ENCODE measurements around the gene LRRFIP1.
"Not testable (repeated sequence)": the region's sequence is repeated elsewhere in the genome, so short reads cannot be mapped to it uniquely, and the experiment has no call there.

The LRRFIP1 gene

GRCh38 chr2:237662671-237663093, 35.3 kb downstream of the LRRFIP1 start:
- Mint-ChIP-seq H3K9me3 (no peaks in the 10 kb centered on the region), H3K36me3 (ENCODE audit: insufficient read depth) (no peaks in the 10 kb centered on the region), H3K4me3 (no peak overlapping the region), H3K27me3 (peaks cover 39 to 55% of the 10 kb centered on the region in 2 donors), H3K4me1 (ENCODE audit: low read depth in 2 of 2) (peaks cover 11 to 13% of the 10 kb centered on the region in 2 donors), H3K27ac (no peak overlapping the region)
- ATAC-seq (replicated peaks) (peak; percentile 85), DNase-seq (peak in 2 of 3 experiments; percentile 27 to 29)

DNA sequence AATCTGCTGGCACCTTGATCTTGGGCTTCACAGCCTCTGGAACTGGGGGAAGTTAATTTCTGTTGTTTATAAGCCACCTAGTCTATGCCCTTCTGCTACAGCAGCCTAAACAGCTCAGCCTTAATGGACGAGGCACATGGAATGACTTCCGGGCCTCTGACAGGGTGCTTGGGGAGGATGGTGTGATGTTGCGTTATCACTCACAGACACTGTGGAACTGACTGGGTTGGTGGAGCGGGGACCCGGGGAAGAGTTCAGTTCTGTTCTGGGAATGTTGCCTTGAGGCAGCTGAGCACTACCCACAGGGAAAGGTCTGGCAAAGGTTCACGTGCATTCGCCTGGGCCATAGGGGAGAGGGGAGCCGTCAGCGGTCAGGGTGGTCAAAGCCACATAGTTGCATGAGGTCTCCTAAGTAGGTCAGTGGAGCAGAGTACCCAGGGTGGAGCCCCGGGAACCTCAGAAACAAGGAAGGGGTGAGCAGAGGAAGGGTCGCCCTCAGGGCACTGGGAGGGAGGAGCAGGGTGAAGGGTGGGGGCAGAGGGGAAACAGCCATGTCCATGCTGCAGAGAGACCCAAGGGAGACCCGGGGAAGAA, 36.2 kb downstream of the LRRFIP1 start:
- no peak for DNase-seq
- Mint-ChIP-seq H3K4me3 (no peak overlapping the region), H3K36me3 (ENCODE audit: insufficient read depth) (no peaks in the 10 kb centered on the region), H3K9me3 (no peaks in the 10 kb centered on the region), H3K4me1 (ENCODE audit: low read depth in 2 of 2) (peaks cover 13 to 19% of the 10 kb centered on the region in 2 donors), H3K27me3 (peaks cover 41 to 59% of the 10 kb centered on the region in 2 donors), H3K27ac (peak overlapping the region in 1 of 2 donors; percentile 41)
- ATAC-seq (replicated peaks), result no peak

DNA sequence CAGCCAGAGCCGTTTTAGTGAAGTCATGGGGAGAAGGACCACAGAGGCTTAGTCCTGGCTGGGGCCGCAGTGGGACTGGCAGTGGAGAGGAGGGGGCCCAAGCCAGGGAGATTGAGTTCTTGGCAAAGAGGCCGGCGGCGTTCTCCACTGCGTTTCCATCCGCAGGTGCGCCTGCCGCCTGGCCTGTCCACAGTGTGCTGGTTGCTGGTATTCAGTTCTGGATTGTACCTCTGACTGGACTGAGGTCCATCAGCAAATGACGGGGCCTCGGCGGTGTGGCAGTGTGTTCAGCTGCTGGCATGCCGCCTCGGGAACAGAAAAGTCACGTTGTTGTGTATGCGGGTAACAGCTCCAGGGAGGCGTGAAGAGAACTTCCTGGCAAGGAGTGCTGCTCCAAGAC, 36.8 kb downstream of the LRRFIP1 start:
- no peak for DNase-seq
- no peaks in the 10 kb centered on the region for H3K36me3 Mint-ChIP-seq (ENCODE audit: insufficient read depth)
- no peaks in the 10 kb centered on the region for H3K9me3 Mint-ChIP-seq
- H3K27me3 Mint-ChIP-seq, result peaks cover 39 to 57% of the 10 kb centered on the region in 2 donors
- no peak overlapping the region for H3K4me3 Mint-ChIP-seq
- no peak for ATAC-seq (replicated peaks)
- H3K27ac Mint-ChIP-seq, result no peak overlapping the region
- peaks cover 13 to 19% of the 10 kb centered on the region in 2 donors for H3K4me1 Mint-ChIP-seq (ENCODE audit: low read depth in 2 of 2)

DNA sequence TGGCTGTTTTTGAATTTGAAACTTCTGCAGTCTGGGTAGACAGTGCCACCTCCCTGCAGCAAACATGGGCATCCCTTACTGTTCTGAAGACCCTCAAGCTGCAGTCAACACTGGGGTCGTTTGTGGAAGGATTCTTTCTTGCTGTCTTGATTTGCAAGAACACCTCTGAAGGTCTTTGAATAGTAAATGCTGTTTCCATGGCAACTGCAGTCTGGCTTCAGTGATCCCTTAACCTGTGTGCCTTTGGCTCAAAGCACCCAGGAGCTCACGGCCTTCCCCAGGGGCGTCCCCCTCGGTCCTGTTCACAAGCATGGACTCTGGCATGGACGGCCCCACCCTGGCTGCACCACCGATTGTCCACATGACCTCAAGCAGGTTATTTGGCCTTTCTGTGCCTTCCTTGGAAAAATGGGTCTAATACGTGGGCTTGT, 38.3 kb downstream of the LRRFIP1 start:
- Mint-ChIP-seq H3K4me1 (ENCODE audit: low read depth in 2 of 2) (peaks cover 13 to 19% of the 10 kb centered on the region in 2 donors), H3K27ac (no peak overlapping the region), H3K4me3 (no peak overlapping the region), H3K9me3 (no peaks in the 10 kb centered on the region), H3K36me3 (ENCODE audit: insufficient read depth) (no peaks in the 10 kb centered on the region), H3K27me3 (peaks cover 34 to 61% of the 10 kb centered on the region in 2 donors)
- ATAC-seq (replicated peaks) (no peak), DNase-seq (no peak)

DNA sequence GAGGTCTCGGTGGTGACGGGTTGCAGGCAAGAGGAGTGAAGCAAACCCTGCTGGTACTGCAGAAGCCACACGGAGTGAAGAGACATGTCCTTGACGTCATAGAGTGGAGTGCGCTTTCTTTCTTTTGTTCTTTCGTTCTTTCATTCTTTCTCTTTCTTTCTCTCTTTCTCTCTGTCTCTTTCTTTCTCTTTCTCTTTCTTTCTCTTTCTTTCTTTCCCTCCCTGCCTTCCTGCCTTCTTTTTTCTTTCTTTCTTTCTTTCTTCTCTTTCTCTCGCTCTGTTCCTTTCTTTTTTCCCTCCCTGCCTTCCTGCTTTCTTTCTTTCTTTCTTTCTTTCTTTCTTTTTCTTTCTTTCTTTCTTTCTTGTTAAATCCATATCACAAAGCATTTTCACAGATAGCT, 39.2 kb downstream of the LRRFIP1 start:
- H3K27me3 Mint-ChIP-seq, result peaks cover 27 to 53% of the 10 kb centered on the region in 2 donors
- DNase-seq (no peak), ATAC-seq (replicated peaks) (no peak)
- H3K9me3 Mint-ChIP-seq, result no peaks in the 10 kb centered on the region
- peaks cover 13 to 19% of the 10 kb centered on the region in 2 donors for H3K4me1 Mint-ChIP-seq (ENCODE audit: low read depth in 2 of 2)
- H3K36me3 Mint-ChIP-seq (ENCODE audit: insufficient read depth), result no peaks in the 10 kb centered on the region
- H3K27ac Mint-ChIP-seq, result no peak overlapping the region
- H3K4me3 Mint-ChIP-seq, result no peak overlapping the region

DNA sequence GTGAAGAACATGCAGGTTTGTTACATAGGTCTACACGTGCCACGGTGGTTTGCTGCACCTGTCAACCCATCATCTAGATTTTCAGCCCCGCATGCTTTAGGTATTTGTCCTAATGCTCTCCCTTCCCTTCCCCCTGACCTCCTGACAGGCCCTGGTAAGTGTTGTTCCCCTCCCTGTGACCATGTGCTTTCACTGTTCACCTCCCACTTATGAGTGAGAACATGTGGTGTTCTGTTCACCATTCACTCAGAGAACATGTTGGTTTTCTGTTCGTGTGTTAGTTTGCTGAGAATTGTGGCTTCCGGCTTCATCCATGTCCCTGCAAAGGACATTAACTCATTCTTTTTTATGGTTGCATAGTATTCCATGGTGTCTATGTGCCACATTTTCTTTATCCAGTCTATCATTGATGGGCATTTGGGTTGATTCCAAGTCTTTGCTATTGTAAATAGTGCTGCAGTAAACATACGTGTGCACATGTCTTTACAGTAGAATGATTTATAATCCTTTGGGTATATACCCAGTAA, 39.7 kb downstream of the LRRFIP1 start:
- not testable (repeated sequence) for H3K4me3 Mint-ChIP-seq; H3K36me3 Mint-ChIP-seq (ENCODE audit: insufficient read depth); H3K9me3 Mint-ChIP-seq; H3K27ac Mint-ChIP-seq; DNase-seq; ATAC-seq (replicated peaks)
- Mint-ChIP-seq H3K27me3 (peaks cover 25 to 50% of the 10 kb centered on the region in 2 donors), H3K4me1 (ENCODE audit: low read depth in 2 of 2) (peaks cover 13 to 19% of the 10 kb centered on the region in 2 donors)

- H3K27ac Mint-ChIP-seq, result no peak overlapping the region
- H3K4me3 Mint-ChIP-seq, result no peak overlapping the region
- peaks cover 25 to 46% of the 10 kb centered on the region in 2 donors for H3K27me3 Mint-ChIP-seq
- no peaks in the 10 kb centered on the region for H3K9me3 Mint-ChIP-seq
- H3K36me3 Mint-ChIP-seq (ENCODE audit: insufficient read depth), result no peaks in the 10 kb centered on the region
- ATAC-seq (replicated peaks) (no peak), DNase-seq (no peak)
- H3K4me1 Mint-ChIP-seq (ENCODE audit: low read depth in 2 of 2), result peaks cover 10 to 18% of the 10 kb centered on the region in 2 donors
Observed at GRCh38 chr2:237667893-237668292, 40.5 kb downstream of the LRRFIP1 start.

GRCh38 chr2:237668440-237668839, 41.1 kb downstream of the LRRFIP1 start:
- no peak overlapping the region for H3K27ac Mint-ChIP-seq
- H3K27me3 Mint-ChIP-seq, result peaks cover 24 to 40% of the 10 kb centered on the region in 2 donors
- DNase-seq (no peak), ATAC-seq (replicated peaks) (no peak)
- no peak overlapping the region for H3K4me3 Mint-ChIP-seq
- peaks cover 13 to 21% of the 10 kb centered on the region in 2 donors for H3K4me1 Mint-ChIP-seq (ENCODE audit: low read depth in 2 of 2)
- no peaks in the 10 kb centered on the region for H3K9me3 Mint-ChIP-seq
- H3K36me3 Mint-ChIP-seq (ENCODE audit: insufficient read depth), result peaks cover 5% of the 10 kb centered on the region

GRCh38 chr2:237669283-237669627, 41.9 kb downstream of the LRRFIP1 start:
- no peak overlapping the region for H3K4me3 Mint-ChIP-seq
- peaks cover 16 to 23% of the 10 kb centered on the region in 2 donors for H3K4me1 Mint-ChIP-seq (ENCODE audit: low read depth in 2 of 2)
- no peak overlapping the region for H3K27ac Mint-ChIP-seq
- ATAC-seq (replicated peaks) (no peak), DNase-seq (no peak)
- H3K27me3 Mint-ChIP-seq, result peaks cover 18 to 32% of the 10 kb centered on the region in 2 donors
- H3K36me3 Mint-ChIP-seq (ENCODE audit: insufficient read depth), result peaks cover 13% of the 10 kb centered on the region
- no peaks in the 10 kb centered on the region for H3K9me3 Mint-ChIP-seq

- Mint-ChIP-seq H3K27ac (no peak overlapping the region), H3K36me3 (ENCODE audit: insufficient read depth) (peaks cover 19% of the 10 kb centered on the region), H3K4me1 (ENCODE audit: low read depth in 2 of 2) (peaks cover 20 to 26% of the 10 kb centered on the region in 2 donors), H3K4me3 (no peak overlapping the region), H3K9me3 (no peaks in the 10 kb centered on the region), H3K27me3 (peaks cover 18 to 30% of the 10 kb centered on the region in 2 donors)
- ATAC-seq (replicated peaks) (no peak), DNase-seq (no peak)
Observed at GRCh38 chr2:237669628-237670392, 42.4 kb downstream of the LRRFIP1 start.

GRCh38 chr2:237670641-237671040, 43.3 kb downstream of the LRRFIP1 start:
- Mint-ChIP-seq H3K27me3 (peaks cover 18 to 30% of the 10 kb centered on the region in 2 donors), H3K4me3 (no peak overlapping the region), H3K27ac (no peak overlapping the region), H3K4me1 (ENCODE audit: low read depth in 2 of 2) (peaks cover 25 to 32% of the 10 kb centered on the region in 2 donors), H3K9me3 (no peaks in the 10 kb centered on the region), H3K36me3 (ENCODE audit: insufficient read depth) (peaks cover 23% of the 10 kb centered on the region)
- no peak for ATAC-seq (replicated peaks)
- no peak for DNase-seq

GRCh38 chr2:237671466-237672138, 44.2 kb downstream of the LRRFIP1 start:
- ATAC-seq (replicated peaks) (no peak), DNase-seq (no peak)
- H3K36me3 Mint-ChIP-seq (ENCODE audit: insufficient read depth), result peaks cover 28% of the 10 kb centered on the region
- peak overlapping the region in 1 of 2 donors; percentile 8 for H3K4me3 Mint-ChIP-seq
- H3K4me1 Mint-ChIP-seq (ENCODE audit: low read depth in 2 of 2), result peaks cover 28 to 32% of the 10 kb centered on the region in 2 donors
- H3K27ac Mint-ChIP-seq, result peak overlapping the region in 1 of 2 donors; percentile 99
- H3K9me3 Mint-ChIP-seq, result no peaks in the 10 kb centered on the region
- H3K27me3 Mint-ChIP-seq, result peaks cover 17 to 30% of the 10 kb centered on the region in 2 donors

- Mint-ChIP-seq H3K9me3 (no peaks in the 10 kb centered on the region), H3K4me1 (ENCODE audit: low read depth in 2 of 2) (peaks cover 34 to 38% of the 10 kb centered on the region in 2 donors)
- no peak for ATAC-seq (replicated peaks)
Observed at GRCh38 chr2:237672731-237673129, 45.3 kb downstream of the LRRFIP1 start.

More at GRCh38 chr2:237672731-237673129, 45.3 kb downstream of the LRRFIP1 start:
- H3K4me3 Mint-ChIP-seq, result peak overlapping the region; percentile 85 to 99
- H3K27me3 Mint-ChIP-seq, result peaks cover 9 to 21% of the 10 kb centered on the region in 2 donors
- H3K36me3 Mint-ChIP-seq (ENCODE audit: insufficient read depth), result peaks cover 29% of the 10 kb centered on the region
- DNase-seq, result no peak
- H3K27ac Mint-ChIP-seq, result peak overlapping the region; percentile 99 to 100
